HG02610 (cell line): ENCODE measurements around the gene SF3A1.

Experiments
- ATAC-seq: cut with Tn5 transposase; IDR thresholded peaks from one replicate; pipeline ENCODE4 v1.9.1; 2021; ENCODE audit warnings: mild to moderate bottlenecking, moderate library complexity; ENCODE audit not compliant: unreplicated experiment

Gene SF3A1

DNA sequence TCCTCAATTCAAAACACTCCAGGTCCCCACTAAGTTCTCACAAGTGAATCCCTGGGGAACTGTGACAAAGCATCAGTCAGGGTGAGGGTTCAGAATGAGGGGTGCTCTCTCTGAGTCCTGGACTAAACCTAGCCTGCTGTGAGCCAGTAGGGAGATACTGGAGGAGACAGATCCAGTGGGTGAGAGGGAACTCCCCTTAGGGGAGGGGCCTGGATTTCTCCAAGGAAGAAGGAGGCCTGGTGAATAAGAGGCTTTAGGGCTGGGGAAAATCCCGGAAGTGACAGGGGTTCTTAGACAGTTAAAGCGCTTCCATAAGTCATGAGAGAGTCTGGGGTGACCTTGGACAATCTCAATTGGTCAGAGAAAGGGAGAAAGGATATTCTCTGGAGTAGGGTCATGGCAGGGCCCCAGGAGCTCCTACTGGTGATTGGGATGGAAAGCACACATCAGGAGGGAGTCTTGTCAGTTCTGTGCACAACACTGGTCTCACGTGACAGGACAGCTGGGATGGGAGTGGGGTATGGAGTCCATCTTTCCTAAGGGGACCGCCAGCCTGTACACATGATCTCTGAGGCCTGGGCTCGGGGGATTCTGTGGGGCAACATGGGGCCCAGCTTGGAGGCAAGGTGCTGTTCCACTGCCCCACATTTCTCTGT is 31.5 kb downstream of the SF3A1 start:
- ATAC-seq: no peak

DNA sequence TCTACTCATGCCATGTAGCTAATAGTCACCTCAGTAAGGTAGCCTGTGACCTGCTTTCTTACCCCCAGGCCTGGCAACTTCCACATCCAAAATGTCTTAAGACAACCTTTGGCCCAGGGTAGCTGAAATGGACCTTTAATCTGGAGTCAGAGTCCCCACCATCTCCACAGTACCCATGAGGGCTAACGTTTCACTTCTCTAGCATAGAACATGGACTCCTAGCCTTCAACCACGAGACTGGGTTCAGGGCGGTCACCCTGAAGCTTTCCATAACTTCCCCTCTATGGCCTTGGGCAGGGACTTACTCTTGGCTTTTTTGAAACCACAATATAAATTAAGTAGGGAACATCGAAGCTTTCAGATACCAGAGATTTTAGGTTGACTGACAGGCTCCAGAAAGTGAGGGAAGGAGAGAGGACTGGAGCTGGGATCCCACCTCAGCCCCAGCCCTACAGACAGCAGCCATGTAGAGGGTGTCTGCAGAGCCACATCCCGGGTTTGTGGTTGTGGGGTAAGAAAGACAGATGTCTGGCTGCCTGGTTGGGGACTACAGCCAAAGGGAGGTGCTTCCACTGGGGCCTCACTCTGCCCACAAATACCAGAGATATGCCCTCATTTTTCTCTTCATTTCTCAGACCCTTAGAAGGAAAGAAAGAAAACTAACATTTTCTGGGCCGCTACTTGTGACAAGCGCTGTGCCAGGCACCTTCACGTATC is 32.5 kb downstream of the SF3A1 start:
- no peak for ATAC-seq

DNA sequence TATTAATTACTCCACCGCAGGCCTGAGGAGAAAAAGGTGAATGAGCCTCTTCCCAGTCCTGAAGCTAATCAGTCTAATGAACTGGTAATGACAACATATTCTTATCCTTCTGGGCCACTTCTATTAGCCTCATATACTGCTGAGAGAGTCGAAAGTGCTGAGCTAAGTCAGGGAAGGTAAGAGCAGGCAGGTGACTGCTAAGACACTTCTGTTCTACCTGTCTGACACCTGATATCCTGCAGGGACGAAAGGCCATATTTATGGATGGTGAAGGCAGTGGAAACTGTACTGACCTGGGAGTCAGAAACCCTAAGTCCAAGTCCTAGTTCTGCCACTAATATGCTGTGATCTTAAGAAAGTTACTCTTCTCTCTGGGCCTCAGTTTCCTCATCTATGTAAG is 33.4 kb downstream of the SF3A1 start:
- ATAC-seq: no peak

DNA sequence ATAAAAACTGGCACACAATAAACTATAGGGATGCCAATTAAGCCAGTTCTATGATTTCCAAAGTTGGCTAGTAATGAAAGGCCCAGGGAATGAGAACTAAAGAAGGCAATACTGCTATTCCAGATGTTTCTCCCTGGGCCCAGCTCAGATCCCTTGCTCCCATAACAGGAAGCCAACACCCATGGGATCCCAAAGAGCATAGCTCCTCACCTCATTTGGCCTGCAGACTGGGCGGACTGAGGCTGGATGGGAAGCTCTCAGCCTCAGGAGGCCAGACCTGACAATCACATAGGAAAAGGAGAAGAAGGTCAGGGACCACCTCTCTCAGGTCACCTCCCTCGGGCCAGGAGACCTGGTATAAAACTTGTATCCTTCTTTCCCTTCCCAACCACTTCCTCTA is 35.2 kb downstream of the SF3A1 start:
- no peak for ATAC-seq

DNA sequence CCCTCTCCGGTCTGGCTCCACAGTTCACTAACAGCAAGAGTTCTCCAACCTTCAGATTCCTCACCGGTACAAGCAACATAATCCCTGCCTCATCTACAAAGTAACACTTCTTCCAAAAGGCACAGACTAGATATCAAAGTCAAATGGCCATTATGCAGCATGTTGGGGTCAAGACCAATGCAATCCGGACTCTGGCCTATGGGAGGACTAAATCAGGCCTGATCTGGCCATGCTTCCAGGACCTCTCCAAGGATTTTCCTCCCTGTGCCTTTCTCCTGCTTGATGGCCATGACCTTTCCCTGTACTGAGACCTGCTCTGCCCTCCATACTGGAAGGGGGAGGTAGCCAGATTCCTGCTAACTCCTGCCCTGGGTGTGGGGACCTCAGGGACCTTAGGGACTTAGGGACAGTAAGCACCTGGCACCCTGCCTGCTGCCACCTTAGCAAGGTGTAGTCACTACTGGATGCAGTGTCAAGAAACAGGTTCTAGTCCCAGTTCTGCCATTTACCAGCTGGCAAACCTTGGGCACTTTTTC is 36.6 kb downstream of the SF3A1 start:
- ATAC-seq: no peak

DNA sequence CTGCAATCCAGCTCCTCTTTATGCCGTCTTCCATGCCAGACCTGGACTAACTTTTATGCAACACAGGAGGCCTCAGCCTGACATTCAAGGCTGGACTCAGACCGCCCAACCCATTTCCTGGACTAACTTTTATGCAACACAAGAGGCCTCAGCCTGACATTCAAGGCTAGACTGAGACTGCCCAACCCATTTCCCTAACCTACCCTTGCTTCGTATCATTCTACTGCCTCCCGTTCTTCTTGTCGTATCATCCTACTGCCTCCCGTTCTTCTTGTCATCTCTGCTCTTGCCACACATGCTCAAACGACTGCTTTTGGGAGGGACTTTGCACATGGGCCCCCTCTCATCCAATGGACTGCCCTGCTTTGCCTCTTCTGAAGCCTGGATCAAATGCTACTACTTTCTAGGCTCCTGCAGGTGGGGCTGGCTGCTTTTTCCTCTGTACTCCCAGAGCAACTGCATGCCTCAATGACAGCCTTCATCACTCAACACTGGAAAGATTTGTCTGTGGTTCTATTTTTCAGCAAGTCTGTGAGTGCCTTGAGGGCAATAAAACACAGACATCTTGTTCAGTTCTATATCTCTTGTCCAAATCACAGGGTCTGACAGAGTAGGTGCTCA is 37.8 kb downstream of the SF3A1 start:
- ATAC-seq: no peak

DNA sequence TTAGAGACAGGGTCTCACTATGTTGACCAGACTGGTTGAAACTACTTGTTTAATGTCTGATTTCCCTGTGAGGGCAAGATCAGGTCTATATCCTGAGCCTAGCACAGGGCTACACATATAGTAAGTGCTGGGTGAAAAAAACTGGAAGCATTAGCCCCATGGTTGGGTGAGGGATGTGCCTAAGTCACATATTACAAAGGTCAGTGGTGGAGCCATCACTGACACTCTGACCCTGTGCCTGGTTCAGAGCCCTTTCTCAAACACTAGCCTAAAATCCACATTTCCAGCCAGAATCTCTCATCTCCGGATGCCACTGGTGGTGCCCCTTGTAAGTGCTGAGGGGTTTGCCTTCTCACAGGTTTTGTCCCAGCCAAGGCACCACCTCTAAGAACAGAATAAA is 38.9 kb downstream of the SF3A1 start:
- no peak for ATAC-seq

DNA sequence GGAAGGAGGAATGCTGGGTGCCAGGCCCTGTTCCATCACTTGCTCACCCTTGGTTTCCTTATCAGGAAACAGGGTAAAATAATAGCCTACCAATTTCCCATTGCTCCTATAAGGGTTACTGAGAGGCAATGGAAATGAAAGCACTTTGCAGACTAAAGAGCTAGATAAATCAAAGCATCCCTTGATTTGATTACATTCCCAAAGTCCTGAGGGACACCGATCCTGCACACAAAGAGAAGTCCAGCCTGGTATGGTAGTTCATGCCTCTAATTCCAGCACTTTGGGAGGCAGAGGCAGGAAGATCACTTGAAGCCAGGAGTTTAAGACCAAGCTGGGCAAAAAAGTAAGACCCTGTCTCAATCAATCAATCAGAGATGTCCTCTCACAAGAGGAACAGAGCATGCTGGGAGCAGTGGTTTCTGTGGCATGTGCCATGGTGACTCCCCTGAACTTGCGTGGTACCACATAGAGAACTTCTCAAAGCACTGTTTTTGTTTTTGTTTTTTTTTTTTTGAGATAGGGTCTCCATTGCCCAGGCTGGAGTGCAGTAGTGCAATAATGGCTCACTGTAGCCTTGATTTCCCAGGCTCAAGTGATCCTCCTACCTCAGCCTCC is 40.6 kb downstream of the SF3A1 start:
- no peak for ATAC-seq

DNA sequence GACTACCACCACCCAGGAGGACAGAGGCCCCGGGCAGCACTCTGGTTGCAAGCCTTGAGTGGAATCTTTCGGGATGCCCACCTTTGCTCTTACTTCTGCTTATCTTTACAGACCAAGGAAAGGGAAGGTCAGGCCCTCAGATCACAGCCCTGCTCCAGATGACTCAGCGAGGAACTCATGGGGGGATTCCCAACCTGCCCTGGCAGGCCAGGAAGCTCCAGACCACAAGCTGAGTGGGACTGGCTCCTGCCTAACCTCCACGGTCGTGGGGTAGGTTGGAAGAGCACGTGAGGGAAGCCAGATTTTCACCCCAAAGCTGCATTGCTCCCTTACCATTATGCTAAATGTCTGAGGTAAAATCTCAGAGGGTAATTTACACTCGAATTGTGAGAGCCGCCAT is 41.8 kb downstream of the SF3A1 start:
- ATAC-seq: peak; percentile 61

DNA sequence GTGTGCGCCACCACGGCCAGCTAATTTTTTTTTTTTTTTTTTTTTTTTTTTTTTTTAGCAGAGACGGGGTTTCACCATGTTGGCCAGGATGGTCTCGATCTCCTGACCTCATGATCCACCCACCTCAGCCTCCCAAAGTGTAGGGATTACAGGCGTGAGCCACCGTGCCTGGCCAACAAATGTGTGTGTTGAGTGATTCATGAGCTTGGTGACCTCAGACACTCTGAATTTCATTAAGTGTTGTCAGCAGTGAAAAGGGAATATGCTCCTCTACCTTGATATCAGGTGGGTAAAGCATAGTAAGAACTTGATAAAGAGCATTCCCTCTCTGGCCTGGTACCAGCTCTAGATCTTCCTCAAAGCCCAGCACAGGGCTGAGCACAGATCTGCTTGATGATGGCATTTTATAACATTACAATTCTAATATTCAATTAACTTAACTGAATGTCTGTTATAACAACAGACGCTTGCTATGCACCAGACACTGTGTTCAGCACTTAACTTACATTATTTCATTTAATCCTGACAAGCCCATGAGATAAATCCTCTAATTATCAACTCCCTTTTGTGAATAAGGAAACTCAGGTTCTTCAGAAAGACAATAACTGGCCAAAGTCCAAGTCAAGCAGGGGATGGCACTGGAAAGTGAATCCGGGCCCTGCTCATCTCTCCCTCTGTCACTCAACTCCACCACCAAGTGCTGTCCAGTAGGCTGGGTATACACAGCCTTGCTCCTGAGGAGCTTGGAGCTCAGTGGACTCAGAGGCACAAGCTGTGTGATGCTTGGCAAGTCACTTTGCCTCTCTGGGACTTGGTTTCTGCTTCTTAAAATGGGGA is 42.9 kb downstream of the SF3A1 start:
- ATAC-seq: no peak

DNA sequence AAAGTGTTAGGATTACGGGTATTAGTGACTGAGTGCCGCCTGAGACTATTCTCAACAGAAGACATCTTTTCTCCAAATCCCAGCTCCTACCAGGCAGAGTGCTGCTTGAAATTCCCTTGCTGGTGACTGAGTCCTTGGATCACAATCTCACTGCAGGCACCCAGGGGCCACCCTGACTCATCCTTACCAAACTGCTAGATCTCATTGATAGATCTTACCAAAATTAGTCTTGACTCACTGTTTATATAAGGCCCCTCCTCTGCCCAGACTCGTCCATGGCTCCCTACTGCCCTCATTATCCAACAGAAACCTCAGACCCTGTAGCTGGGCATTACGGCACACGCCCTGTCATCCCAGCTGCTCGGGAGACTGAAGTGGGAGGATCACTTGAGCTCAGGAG is 44.6 kb downstream of the SF3A1 start:
- ATAC-seq: no peak

DNA sequence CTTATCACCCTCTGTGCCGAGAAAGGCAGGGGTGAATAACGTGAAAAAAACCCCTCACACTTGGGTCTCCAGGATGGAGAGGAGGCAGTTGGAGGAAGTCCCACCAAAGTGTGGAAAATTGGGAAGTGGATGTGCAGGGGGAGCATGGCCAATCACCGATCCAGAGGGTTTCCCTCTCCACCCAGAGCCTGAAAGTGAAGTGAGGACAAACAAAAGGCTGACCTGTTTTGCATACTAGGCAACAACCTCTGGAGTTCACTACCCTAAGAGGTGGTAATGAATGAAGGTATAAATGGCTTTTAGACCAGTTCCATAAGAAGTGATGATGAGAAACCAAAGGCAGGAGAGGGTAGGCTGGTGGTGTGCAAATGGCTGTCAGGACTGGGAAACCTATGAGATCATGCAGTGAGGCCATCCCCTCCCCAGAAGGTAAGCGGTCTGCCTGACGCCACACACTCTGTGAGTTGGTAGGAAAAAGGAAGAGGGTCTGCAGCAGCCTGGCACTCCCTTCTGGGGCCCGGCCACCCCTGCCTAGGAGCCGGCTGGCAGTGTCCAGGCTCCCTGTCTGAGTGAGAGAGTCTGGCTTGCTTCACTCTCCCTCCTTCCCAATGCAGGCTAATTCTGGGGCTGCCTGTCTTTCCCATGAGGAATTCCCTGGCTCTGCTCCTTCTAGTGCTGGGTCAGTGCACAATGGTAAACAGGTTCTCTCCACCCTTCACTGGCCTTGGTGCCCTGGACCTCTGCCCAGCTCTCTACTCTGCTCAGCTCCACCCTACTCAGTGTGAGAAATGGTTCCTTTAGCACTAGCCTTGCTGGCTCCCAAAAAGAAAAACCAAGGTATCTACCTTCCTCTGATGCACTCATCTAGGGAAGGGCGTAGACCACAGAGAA is 45.6 kb downstream of the SF3A1 start:
- ATAC-seq: no peak

DNA sequence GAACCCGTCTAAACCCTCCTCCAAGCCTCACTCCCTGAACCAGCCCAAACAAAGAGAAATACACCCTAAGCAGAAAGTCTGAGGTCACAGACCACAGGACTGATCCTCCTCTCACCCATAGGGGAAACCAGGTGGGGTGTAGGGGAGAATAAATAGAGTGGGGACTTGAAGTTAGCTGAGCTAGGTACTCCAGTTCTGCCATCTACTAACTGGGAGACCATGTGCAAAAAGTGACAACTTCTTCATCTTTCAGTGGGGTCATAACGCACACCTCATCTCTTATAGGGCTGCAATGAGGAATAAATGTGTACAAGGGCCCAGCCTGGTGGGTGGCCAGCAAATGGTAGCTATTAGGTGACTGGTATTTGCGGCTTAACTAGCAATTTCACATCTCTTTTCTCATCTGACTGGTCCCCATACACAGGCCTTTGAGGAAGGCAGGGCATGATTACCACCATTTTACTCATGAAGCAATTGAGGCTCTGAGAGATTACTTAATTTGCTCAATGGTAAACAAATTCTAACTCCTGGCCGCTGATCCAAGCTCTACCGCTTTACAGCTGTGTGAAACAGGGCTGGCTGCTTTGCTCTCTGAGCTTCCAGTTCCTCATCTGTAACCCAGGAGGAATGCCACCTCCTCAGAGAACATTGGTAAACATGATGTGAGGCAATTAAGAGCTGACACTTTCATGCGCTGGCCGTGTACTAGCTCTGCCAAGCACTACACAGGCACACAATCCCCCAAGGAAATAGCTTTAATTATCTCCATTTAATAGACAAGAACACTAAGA is 46.5 kb downstream of the SF3A1 start:
- ATAC-seq: no peak

DNA sequence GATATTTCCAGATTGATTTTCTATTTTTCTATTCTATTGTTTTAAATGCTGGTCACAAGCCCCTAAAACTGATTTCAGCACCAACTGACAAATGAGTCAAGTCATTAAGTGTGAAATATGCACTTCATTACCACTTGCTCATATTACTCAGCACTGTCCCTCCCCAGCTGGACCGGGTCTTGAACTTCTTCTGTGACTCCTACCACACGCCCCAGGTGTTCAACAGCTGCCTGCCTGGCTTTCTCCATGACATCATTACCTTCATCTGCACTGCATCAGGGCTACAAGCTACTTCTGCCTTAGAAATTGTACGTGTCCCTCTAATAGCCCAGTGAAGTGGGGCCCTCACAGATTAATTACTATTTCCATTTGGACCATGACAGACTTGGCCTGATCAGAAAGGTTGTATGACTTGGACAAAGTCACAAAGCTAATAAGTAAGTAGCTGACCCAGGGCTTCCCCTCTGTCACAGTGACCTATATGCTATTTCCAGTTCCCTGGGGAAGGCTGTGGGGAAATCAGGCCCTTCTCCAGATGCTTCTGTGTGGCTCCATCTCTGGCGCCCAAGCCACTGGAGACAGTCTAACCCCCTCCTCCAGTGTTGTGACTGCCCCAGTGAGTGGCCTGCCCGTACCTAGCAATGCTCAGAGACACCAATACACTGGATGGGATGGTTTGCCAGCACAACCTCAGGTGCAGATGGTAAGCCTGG is 48.0 kb downstream of the SF3A1 start:
- ATAC-seq: peak; percentile 51

DNA sequence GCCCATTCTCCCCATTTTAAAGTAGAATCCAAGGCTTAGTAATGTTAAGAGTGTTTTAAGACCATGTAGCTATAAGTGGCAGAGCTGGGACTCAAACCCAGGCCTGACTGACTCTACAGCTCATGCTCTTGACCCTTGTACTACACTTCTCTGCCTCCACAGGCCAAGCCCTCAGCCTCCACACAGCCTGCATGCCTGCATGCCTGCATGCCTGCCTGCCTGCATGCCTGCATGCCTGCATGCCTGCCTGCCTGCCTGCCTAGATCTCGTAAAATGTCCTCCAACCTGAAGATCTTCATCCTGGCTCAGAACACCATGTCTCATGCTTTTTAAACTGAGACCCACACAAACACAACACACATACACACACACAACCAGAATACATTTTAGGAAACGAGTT is 48.6 kb downstream of the SF3A1 start:
- no peak for ATAC-seq

DNA sequence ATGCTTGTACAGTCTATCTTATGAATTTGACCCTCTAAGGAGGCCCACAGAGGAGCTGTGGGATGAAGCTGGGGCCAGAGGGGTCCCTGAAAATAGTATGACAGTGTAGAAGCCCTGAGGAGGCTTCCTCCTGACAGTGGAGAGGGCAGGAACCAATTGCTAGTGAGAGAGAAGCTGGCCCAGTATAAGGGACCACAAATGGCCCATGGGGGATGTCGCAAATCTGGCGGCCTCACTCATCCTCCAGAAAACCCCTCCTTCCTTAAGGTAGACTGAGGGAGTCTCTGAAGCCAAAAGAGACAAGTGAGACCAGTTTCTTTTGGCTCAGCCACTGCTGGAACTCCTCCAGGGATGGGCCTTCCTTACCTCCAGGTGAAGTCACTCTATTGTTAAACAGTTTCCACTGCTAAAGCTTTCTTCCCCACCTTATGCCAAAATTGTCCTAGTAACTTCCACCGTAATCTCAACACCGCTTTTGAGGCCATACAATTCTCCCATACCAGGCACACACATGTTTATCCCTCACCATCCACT is 49.6 kb downstream of the SF3A1 start:
- ATAC-seq: no peak

DNA sequence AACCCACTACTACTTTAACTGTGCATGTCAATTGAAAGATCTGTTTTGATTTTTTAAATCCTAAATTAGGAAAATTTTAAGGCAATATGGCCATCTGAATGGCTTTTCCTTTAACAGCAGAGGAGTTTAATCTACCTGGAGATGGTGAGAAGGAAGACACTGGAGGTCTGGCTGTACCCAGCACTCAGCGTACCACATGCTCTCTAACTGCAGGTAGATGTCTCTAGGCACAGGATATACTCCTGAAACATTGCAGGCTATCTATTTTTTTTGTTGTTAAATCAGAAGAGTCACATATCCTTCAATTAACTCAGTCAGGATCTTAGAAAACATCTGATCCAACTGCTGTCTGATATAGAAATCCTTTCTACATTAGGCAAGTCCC is 50.1 kb downstream of the SF3A1 start:
- no peak for ATAC-seq
